SK-N-SH treated with all-trans-retinoic acid at 6 μM for 48 hours (cell line): ENCODE data around the gene SLC19A1.

ENCODE experiments used
- ATAC-seq: fragments of 200-7000 bp; cut with Tn5 transposase; 3 replicates; pipeline ENCODE4 v1.9.1; 2020; ENCODE audit warnings: mild to moderate bottlenecking, moderate library complexity
- ESRRG ChIP-seq: fragments of 250-450 bp; sonication (Bioruptor Pico); IDR thresholded peaks from 2 replicates; pipeline ENCODE4 v1.6.1; 2021; ENCODE audit warnings: mild to moderate bottlenecking
- GLIS3 ChIP-seq: fragments of 250-450 bp; sonication (Bioruptor Pico); IDR thresholded peaks from 2 replicates; pipeline ENCODE4 v1.5.0; 2020; ENCODE audit warnings: mild to moderate bottlenecking, moderate library complexity
- ISL1 ChIP-seq: fragments of 250-450 bp; sonication (Bioruptor Pico); IDR thresholded peaks from 2 replicates; pipeline ENCODE4 v2.1.2; 2022; ENCODE audit warnings: mild to moderate bottlenecking, moderate library complexity
- OSR1 ChIP-seq: fragments of 250-450 bp; sonication (Bioruptor Pico); IDR thresholded peaks from 2 replicates; pipeline ENCODE4 v1.8.0; 2022; ENCODE audit warnings: moderate library complexity, mild to moderate bottlenecking, inconsistent platforms
- PPARA ChIP-seq: fragments of 250-450 bp; sonication (Bioruptor Pico); IDR thresholded peaks from 2 replicates; pipeline ENCODE4 v1.5.0; 2020; ENCODE audit warnings: mild to moderate bottlenecking, borderline replicate concordance
- RARB ChIP-seq: fragments of 250-450 bp; sonication (Bioruptor Pico); IDR thresholded peaks from 2 replicates; pipeline ENCODE4 v1.8.0; 2021; ENCODE audit warnings: mild to moderate bottlenecking, moderate library complexity
- SNAI2 ChIP-seq: fragments of 250-450 bp; sonication (Bioruptor Pico); IDR thresholded peaks from 2 replicates; pipeline ENCODE4 v1.5.0; 2020; ENCODE audit warnings: mild to moderate bottlenecking, moderate library complexity
- TCF4 ChIP-seq: fragments of 250-450 bp; sonication (Bioruptor Pico); IDR thresholded peaks from 2 replicates; pipeline ENCODE4 v1.8.0; 2021; ENCODE audit warnings: mild to moderate bottlenecking, moderate library complexity, borderline replicate concordance
- TOX ChIP-seq: fragments of 250-450 bp; sonication (Bioruptor Pico); IDR thresholded peaks from 2 replicates; pipeline ENCODE4 v1.8.0; 2021; ENCODE audit warnings: mild to moderate bottlenecking, moderate library complexity, borderline replicate concordance
- ZC3H10 ChIP-seq: fragments of 250-450 bp; sonication (Bioruptor Pico); IDR thresholded peaks from 2 replicates; pipeline ENCODE4 v1.5.1; 2021; ENCODE audit warnings: mild to moderate bottlenecking, moderate library complexity
- ZFP30 ChIP-seq: fragments of 450-650 bp; formaldehyde crosslinking; IDR thresholded peaks from 2 replicates; pipeline ENCODE4 v1.5.0; 2022; ENCODE audit warnings: mild to moderate bottlenecking, moderate library complexity
- ZNF565 ChIP-seq: fragments of 450-650 bp; formaldehyde crosslinking; conservative IDR thresholded peaks from 2 replicates; pipeline ENCODE4 v1.5.0; 2020; ENCODE audit warnings: low read depth, mild to moderate bottlenecking, moderate library complexity
- ZNF70 ChIP-seq: fragments of 450-650 bp; formaldehyde crosslinking; IDR thresholded peaks from 2 replicates; pipeline ENCODE4 v1.5.0; 2020; ENCODE audit warnings: mild to moderate bottlenecking, moderate library complexity
- ZNF8 ChIP-seq: fragments of 450-650 bp; formaldehyde crosslinking; IDR thresholded peaks from 2 replicates; pipeline ENCODE4 v1.5.0; 2020; ENCODE audit warnings: mild to moderate bottlenecking, moderate library complexity
- TF ChIP-seq, protein P1 (sequence below): fragments of 250-450 bp; sonication (Bioruptor Pico); IDR thresholded peaks from 2 replicates; pipeline ENCODE4 v1.5.0; 2020; ENCODE audit warnings: mild to moderate bottlenecking, moderate library complexity
- TF ChIP-seq, protein P2 (sequence below): fragments of 250-450 bp; sonication (Bioruptor Pico); IDR thresholded peaks from 2 replicates; pipeline ENCODE4 v1.5.1; 2020; ENCODE audit warnings: low read depth, mild to moderate bottlenecking, moderate library complexity
- TF ChIP-seq, protein P3 (sequence below): fragments of 250-450 bp; sonication (Bioruptor Pico); IDR thresholded peaks from 2 replicates; pipeline ENCODE4 v1.8.0; 2021; ENCODE audit warnings: low read depth, mild to moderate bottlenecking, moderate library complexity, borderline replicate concordance
- TF ChIP-seq, protein P4 (sequence below): fragments of 250-450 bp; sonication (Bioruptor Pico); IDR thresholded peaks from 2 replicates; pipeline ENCODE4 v1.8.0; 2020; ENCODE audit warnings: mild to moderate bottlenecking, moderate library complexity, borderline replicate concordance

SLC19A1 gene

DNA sequence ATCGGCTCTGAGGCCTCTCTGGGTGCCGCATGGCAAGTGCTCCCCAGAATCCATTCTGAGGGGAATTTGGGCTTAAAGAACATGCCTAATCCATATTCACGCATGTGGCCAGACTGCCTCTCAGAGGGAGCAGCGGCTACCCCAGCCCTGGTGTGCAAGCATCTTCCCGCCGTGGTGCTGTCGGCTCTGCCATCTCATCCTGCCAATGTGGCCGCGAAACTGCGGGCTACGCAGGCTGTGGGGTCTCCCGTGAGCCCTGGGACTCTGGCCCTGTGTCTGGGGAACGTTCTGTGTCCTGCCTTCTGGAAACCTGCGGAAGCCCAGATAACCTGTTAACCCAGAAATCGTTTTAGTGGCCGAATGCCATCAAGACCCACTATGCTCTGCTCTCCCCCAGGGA is 60.7 kb downstream of the SLC19A1 start (continued):
- TF ChIP-seq, protein P1, sequence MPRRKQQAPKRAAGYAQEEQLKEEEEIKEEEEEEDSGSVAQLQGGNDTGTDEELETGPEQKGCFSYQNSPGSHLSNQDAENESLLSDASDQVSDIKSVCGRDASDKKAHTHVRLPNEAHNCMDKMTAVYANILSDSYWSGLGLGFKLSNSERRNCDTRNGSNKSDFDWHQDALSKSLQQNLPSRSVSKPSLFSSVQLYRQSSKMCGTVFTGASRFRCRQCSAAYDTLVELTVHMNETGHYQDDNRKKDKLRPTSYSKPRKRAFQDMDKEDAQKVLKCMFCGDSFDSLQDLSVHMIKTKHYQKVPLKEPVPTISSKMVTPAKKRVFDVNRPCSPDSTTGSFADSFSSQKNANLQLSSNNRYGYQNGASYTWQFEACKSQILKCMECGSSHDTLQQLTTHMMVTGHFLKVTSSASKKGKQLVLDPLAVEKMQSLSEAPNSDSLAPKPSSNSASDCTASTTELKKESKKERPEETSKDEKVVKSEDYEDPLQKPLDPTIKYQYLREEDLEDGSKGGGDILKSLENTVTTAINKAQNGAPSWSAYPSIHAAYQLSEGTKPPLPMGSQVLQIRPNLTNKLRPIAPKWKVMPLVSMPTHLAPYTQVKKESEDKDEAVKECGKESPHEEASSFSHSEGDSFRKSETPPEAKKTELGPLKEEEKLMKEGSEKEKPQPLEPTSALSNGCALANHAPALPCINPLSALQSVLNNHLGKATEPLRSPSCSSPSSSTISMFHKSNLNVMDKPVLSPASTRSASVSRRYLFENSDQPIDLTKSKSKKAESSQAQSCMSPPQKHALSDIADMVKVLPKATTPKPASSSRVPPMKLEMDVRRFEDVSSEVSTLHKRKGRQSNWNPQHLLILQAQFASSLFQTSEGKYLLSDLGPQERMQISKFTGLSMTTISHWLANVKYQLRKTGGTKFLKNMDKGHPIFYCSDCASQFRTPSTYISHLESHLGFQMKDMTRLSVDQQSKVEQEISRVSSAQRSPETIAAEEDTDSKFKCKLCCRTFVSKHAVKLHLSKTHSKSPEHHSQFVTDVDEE (CRISPR knock-in tag), result no peak
- no peak for TF ChIP-seq TCF4 (CRISPR knock-in tag)
- TF ChIP-seq TOX (CRISPR knock-in tag), result no peak
- TF ChIP-seq ZFP30 (CRISPR knock-in tag), result no peak
- TF ChIP-seq ZNF8 (CRISPR knock-in tag), result no peak

DNA sequence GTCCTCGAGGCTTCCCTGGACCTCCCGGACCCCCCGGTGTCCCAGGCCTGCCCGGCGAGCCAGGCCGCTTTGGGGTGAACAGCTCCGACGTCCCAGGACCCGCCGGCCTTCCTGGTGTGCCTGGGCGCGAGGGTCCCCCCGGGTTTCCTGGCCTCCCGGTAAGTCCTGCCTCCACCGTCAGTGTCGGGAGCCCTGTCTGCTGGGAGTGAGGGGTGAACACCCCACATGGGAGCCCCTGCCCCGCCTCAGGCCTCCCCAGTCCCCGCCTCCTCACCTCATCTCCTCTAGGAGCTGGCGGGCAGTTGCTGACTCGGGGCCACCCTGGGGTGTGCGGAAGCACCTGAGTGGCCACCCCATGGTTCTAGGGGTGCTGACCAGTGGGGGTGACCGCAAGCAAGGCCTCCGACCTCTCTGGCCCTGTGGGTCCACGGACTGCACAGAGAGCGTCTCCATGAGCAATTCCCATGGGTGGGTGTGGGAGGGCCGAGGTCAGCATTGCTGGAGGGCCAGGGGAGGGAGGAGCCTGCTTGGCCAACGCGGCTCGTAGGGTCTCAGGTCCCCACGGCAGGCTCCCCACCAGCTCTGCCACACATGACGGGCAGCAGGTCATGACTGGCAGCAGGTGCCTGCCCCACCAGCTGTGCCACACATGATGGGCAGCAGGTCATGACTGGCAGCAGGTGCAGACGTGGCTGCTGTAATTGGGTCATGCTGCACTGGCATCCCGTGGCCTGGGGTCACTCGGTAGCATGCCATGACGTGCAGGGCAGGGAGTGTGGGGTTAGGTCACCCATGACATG is 61.3 kb downstream of the SLC19A1 start:
- no peak for ATAC-seq

More for the DNA sequence above, 61.3 kb downstream of the SLC19A1 start:
- TF ChIP-seq, protein P1 (CRISPR knock-in tag), result no peak
- TF ChIP-seq, protein P2, sequence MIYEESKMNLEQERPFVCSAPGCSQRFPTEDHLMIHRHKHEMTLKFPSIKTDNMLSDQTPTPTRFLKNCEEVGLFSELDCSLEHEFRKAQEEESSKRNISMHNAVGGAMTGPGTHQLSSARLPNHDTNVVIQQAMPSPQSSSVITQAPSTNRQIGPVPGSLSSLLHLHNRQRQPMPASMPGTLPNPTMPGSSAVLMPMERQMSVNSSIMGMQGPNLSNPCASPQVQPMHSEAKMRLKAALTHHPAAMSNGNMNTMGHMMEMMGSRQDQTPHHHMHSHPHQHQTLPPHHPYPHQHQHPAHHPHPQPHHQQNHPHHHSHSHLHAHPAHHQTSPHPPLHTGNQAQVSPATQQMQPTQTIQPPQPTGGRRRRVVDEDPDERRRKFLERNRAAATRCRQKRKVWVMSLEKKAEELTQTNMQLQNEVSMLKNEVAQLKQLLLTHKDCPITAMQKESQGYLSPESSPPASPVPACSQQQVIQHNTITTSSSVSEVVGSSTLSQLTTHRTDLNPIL (CRISPR knock-in tag), result no peak
- TF ChIP-seq ESRRG (CRISPR knock-in tag) (no peak), RARB (CRISPR knock-in tag) (no peak), ZNF565 (no peak), OSR1 (CRISPR knock-in tag) (no peak), ZNF70 (CRISPR knock-in tag) (no peak), ZC3H10 (CRISPR knock-in tag) (no peak), PPARA (no peak), GLIS3 (CRISPR knock-in tag) (no peak), SNAI2 (CRISPR knock-in tag) (no peak), ISL1 (CRISPR knock-in tag) (no peak)
- TF ChIP-seq, protein P3, sequence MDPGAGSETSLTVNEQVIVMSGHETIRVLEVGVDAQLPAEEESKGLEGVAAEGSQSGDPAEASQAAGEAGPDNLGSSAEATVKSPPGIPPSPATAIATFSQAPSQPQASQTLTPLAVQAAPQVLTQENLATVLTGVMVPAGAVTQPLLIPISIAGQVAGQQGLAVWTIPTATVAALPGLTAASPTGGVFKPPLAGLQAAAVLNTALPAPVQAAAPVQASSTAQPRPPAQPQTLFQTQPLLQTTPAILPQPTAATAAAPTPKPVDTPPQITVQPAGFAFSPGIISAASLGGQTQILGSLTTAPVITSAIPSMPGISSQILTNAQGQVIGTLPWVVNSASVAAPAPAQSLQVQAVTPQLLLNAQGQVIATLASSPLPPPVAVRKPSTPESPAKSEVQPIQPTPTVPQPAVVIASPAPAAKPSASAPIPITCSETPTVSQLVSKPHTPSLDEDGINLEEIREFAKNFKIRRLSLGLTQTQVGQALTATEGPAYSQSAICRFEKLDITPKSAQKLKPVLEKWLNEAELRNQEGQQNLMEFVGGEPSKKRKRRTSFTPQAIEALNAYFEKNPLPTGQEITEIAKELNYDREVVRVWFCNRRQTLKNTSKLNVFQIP (CRISPR knock-in tag), result no peak
- TF ChIP-seq, protein P4, sequence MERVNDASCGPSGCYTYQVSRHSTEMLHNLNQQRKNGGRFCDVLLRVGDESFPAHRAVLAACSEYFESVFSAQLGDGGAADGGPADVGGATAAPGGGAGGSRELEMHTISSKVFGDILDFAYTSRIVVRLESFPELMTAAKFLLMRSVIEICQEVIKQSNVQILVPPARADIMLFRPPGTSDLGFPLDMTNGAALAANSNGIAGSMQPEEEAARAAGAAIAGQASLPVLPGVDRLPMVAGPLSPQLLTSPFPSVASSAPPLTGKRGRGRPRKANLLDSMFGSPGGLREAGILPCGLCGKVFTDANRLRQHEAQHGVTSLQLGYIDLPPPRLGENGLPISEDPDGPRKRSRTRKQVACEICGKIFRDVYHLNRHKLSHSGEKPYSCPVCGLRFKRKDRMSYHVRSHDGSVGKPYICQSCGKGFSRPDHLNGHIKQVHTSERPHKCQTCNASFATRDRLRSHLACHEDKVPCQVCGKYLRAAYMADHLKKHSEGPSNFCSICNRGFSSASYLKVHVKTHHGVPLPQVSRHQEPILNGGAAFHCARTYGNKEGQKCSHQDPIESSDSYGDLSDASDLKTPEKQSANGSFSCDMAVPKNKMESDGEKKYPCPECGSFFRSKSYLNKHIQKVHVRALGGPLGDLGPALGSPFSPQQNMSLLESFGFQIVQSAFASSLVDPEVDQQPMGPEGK (CRISPR knock-in tag), result no peak
- TF ChIP-seq, all 23 proteins: peak for 0
